ENCODE measurements around the gene HPCAL1.

The HPCAL1 gene

DNA sequence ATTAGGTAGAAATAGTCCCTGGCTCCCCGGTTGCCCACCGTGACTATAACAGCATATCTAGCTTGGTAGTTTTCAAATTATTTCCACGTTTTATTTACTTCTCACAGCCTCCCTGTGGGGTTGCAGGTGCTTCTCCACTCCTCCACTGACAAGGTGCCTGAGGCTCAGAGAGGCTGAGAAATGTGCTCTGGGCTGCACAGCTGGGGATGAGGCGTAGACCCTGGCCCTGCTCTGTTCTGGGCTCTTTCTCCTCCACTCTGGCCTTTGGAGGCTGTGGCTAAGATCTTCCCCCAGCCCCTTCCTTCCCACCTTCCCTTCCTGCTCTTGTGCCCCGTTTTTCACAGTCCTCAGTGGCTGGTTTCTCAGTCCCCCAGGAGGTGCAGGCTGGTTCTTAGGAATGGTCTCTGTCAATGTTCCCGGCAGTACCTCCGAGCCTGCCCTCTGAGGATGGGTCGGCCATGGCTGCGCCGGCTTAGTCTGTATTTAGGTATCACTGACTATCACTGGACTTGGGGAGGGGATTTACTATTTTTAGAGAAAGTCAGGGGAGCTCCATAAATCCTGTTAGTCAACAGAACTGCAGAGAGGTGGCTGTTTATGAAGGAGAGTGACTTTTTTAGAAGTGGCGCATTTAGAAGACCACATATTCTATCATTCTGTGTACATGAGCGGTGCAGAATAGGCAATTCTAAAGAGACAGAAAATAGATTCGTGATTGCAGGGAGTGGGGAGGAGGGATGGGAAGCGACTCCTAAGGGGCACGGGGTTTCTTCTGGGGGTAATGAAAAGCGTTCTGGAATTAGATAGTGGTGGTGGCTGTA lies 35.0 kb downstream of the HPCAL1 start:
- DNase-seq (ENCODE audit: low spot score): no peak

GRCh38 chr2:10338270-10339188 lies 35.8 kb downstream of the HPCAL1 start:
- DNase-seq (ENCODE audit: low spot score): no peak

GRCh38 chr2:10339647-10340592 lies 37.2 kb downstream of the HPCAL1 start:
- no peak for DNase-seq (ENCODE audit: low spot score)

GRCh38 chr2:10340593-10340975 lies 37.9 kb downstream of the HPCAL1 start:
- no peak for DNase-seq (ENCODE audit: low spot score)

DNA sequence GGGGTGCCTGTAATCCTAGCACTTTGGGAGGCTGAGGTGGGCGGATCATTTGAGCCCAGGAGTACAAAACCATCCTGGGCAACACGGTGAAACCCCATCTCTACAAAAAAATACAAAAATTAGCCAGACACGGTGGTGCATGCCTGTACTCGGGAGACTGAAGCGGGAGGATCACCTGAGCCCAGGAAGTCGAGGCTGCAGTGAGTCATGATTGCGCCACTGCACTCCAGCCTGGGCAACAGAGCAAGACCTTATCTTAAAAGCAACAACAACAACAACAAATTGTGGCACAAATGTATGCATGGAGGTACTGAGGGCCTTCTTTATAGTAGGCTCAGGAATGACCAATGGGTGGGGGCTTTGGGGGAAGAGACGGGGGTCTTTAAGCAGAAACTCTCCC lies 38.5 kb downstream of the HPCAL1 start:
- DNase-seq (ENCODE audit: low spot score): no peak

DNA sequence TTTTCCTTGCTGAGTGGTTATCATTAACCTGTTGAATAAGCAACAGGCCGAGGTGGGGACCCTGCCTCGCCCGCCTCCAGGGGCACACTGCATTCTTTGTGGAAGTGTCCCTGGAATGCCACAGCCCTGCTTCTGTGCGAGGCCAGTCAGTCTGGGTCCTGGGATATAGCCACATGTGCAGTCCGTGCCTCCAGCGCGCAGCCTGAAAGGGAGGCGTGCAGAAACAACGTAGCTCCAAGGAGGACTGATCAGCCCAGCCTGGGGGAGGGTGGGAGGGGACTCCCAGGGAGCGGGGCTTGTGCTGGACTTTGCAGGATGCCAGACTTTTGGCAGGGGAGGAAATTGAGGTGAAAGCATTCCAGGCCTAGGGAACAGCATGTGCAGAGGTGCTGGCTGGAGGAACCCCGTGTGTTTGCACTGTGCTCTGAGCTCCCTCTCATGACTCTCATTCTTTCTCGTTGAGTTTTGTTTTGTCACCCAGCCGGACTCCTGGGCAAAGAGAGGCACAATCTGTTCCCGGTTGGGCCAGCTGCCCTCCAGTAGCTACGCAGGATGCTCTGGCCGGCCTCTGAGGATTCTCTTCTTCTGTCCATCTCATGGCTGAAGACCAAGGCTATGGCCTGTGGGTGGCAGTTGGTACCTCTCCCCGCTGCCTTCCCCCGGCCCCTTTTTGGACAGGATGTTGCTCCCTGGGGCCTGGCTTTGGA lies 39.7 kb downstream of the HPCAL1 start:
- no peak for DNase-seq (ENCODE audit: low spot score)

GRCh38 chr2:10343191-10343590 lies 40.5 kb downstream of the HPCAL1 start:
- DNase-seq (ENCODE audit: low spot score): no peak

DNA sequence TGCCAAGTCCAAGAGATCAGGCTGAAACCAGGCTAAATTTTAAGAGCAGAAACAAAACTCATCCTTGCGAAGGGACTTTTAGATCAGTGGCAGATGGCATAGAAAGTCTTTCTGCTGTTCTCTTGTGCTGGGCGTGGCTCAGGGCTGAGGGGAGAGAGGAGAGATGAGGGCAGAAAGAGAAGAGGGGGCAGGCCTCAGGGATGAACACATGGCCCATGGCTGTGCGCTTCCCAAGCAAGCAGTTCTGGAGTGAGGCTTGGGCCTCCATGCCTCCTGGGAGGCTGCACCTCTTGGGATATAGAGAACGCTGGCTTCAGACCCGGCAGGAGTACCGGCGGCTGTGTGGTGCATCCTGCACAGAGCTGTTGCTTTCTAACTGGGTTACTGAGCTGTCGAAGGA lies 41.0 kb downstream of the HPCAL1 start:
- no peak for DNase-seq (ENCODE audit: low spot score)

DNA sequence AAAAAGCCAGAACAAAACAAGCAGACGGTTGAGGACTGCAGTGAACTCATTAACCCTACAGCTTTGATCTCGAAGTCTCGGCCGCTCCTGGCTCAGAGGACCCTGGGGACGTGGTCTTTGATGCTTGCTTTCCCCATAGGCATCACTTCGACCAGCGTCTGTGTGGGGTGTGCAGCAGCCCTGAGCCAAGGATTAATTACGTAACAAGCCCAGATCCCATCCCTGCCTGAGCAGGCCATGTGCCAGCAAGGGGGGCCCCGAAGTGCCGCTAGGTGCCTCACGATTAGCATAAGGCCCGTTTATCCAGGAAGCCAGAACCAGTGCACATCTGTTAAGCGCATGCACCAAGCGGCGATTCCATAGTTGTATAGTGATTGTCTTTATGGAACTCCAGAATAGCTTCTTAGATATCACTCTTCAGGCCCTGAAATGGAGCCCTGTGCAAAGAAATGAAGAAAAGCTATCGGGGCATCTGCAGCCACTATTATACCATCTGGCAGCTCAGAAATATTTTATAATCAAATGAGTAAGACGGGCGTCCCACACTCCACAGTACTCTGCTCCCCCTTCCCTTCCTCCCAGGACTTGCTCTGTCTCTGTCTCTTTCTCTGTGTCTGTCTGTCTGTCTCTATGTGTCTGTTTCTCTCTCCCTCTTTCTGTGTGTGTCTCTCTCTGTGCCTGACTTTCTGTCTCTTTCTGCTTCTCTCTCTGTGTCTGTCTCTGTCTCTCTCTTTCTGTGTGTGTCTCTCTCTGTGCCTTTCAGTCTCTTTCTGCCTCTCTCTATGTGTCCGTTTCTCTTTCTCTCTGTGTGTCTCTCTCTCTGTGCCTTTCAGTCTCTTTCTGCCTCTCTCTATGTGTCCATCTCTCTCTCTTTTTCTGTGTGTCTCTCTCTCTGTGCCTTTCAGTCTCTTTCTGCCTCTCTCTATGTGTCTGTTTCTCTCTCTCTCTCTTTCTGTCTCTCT lies 41.7 kb downstream of the HPCAL1 start:
- DNase-seq (ENCODE audit: low spot score): no peak

DNA sequence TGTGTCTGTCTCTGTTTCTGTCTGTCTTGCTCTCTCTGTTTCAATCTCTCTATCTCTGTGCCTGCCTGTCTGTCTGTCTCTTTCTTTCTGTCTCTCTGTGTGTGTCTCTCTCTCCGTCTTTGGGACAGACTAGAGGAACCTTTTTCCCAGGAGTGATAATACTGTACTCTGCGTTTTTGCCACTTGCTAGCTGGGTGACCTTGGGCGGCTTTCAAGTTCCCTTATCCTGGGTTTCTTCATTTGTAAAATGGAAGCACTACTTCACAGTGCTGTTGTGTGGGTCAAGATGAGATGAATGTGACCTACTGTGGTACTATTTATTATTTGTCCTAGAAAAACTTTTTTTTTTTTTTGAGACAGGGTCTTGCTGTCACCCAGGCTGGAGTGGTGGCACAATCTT lies 42.4 kb downstream of the HPCAL1 start:
- DNase-seq (ENCODE audit: low spot score): no peak

GRCh38 chr2:10345813-10346212 lies 43.1 kb downstream of the HPCAL1 start:
- no peak for DNase-seq (ENCODE audit: low spot score)

- DNase-seq (ENCODE audit: low spot score): no peak
Measured at GRCh38 chr2:10346929-10347561, 44.3 kb downstream of the HPCAL1 start.

DNA sequence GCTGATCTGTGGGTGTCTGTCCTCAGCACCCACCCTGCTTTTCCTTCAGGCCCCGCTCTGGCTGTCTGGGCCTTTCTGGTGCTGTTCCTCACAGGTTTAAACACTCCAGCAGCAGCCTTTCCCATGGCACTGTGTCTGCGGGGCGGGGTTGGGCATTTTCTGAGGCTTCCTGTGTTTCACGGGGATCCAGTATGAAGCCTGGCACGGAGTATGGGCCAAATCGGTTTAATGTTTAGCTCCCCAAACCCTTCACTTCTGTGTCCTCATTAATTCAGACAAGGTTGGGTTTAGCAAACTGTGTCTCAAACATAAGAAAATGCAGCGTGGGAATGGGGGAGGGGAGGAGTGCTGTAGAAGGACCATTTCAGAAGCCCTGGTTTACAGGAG lies 44.9 kb downstream of the HPCAL1 start:
- no peak for DNase-seq (ENCODE audit: low spot score)

DNA sequence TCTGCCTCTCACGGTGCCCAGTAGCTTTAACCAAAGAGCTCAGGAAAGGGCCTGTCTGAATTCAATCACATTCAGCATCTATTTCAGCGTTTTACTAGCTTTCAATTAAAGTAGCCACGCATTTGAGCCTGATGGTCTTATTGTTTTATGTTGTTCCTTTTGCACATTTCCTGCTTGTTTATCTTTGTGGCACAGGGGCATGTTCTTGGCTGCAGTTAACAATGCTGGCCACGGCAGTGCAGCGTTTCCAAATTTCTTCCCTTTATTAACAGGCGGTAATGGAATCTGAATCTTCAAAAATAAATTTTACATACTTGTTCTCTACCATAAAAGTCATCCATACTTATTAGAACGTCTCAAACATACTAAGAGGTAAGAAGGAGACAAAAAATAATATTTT lies 46.2 kb downstream of the HPCAL1 start:
- DNase-seq (ENCODE audit: low spot score): no peak

DNA sequence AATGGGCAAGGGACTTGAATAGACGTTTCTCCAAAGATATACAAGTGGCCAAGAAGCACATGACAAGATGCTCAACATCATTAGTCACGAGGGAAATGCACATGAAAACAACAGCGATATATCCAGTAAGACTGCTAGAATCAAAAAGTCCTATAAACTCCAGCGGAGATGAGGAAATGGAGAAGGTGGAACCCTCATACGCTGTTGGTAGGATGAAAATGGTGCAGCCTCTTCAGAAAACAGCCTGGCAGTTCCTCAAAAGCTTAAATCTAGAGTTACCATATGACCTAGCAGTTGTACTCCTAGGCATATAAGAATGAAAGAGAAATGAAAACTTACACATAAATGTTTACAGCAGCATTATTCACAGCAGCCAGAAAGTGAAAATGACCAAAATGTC lies 48.1 kb downstream of the HPCAL1 start:
- DNase-seq (ENCODE audit: low spot score): no peak

DNA sequence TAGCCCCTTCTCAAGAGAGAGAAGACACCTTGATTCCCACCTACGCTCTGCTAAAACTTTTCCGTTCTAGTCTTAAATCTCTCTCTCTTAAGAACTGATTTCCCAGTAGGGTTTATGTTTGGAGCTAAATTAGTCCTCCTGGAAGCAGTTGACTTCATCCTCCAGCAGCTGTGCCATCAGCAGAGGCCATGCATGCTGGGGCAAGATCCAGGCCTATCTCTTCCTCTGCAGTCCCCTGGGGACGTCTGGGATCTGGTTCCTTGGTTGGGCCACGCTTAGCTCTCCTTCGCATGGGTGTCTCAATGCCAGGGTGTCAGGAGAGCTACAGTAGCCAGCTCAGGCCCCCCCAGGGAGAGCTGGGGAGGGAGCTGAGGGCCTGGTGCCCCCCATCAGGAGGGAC lies 49.7 kb downstream of the HPCAL1 start:
- no peak for DNase-seq (ENCODE audit: low spot score)

- no peak for DNase-seq (ENCODE audit: low spot score)
Measured at GRCh38 chr2:10352972-10353371, 50.3 kb downstream of the HPCAL1 start.

GRCh38 chr2:10353931-10354330 lies 51.2 kb downstream of the HPCAL1 start:
- DNase-seq (ENCODE audit: low spot score): no peak

- no peak for DNase-seq (ENCODE audit: low spot score)
Measured at GRCh38 chr2:10354399-10354798, 51.7 kb downstream of the HPCAL1 start.
